ENCODE measurements around the gene SLC35G6. TPM values are rescaled to one million over a fixed set of nuclear protein-coding genes. Genes with fewer than 3 reads are reported as not detected.
"Not testable (repeated sequence)": the region's sequence is repeated elsewhere in the genome, so short reads cannot be mapped to it uniquely, and the experiment has no call there.

SLC35G6 gene
- polyA plus RNA-seq (ENCODE audit: insufficient read length in 3 of 3): under 1 TPM; 0.20 to 0.67 (median 0.52) TPM
- long read RNA-seq, donor 1: 0 reads
- long read RNA-seq, donor 2: 0 reads
- long read RNA-seq, donor 3: 0 reads
- long read RNA-seq, donor 4: 0 reads
- long read RNA-seq, donor 5: 0 reads
- long read RNA-seq, donor 6: 0 reads
- long read RNA-seq, donor 7: 0 reads
- long read RNA-seq, donor 8: 0 reads
- long read RNA-seq, donor 9: 0 reads
- long read RNA-seq, donor 10: 0 reads
- long read RNA-seq, donor 11, partial matches to known transcripts: 0 of 1 reads
- long read RNA-seq, donor 11, other reads (novel, unspliced or antisense): 0 of 1 reads
- long read RNA-seq, donor 12: 0 reads
- long read RNA-seq, donor 13: 0 reads
- long read RNA-seq, donor 14: 0 reads
- long read RNA-seq, donor 15: 0 reads
- long read RNA-seq, donor 16: 0 reads

GRCh38 chr17:7481275-7481674 lies at the start of gene SLC35G6:
Gene SLC35G6, plus strand, starts transcription at chr17:7481446. Its CDS starts 71 bp downstream, at chr17:7481517.
- DNase-seq: not testable (repeated sequence)

GRCh38 chr17:7432296-7432695 lies 49.0 kb upstream of the SLC35G6 start:
- DNase-seq: no peak

GRCh38 chr17:7435676-7436555 lies 45.3 kb upstream of the SLC35G6 start:
- no peak for DNase-seq

- DNase-seq: peak; percentile 84
These were observed 44.5 kb upstream of the SLC35G6 start for GRCh38 chr17:7436556-7437368.

DNA sequence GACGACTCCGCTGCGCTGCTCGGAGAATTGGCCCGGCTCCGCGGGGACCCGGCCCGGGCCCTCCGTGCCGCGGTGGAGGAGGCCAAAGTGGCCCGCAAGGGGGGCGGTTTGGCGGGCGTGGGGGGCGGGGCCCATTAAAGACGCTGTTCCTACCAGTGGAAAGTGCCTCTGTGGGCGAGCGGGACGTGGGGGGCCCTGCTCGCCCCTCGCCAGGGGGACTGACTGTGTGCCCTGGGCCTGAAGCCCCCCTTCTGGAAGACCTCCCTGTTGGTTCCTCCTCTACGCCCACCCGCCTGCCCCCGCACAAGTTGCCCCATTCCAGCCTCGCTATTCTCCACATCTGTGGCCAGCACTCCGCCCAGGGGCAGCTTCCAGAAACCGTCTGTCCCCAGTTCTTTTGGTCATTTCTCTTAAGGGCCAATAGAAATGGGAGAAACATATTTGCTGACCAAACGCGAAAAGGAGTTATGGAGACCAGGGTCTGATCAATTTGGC lies 43.8 kb upstream of the SLC35G6 start:
- DNase-seq: no peak

DNA sequence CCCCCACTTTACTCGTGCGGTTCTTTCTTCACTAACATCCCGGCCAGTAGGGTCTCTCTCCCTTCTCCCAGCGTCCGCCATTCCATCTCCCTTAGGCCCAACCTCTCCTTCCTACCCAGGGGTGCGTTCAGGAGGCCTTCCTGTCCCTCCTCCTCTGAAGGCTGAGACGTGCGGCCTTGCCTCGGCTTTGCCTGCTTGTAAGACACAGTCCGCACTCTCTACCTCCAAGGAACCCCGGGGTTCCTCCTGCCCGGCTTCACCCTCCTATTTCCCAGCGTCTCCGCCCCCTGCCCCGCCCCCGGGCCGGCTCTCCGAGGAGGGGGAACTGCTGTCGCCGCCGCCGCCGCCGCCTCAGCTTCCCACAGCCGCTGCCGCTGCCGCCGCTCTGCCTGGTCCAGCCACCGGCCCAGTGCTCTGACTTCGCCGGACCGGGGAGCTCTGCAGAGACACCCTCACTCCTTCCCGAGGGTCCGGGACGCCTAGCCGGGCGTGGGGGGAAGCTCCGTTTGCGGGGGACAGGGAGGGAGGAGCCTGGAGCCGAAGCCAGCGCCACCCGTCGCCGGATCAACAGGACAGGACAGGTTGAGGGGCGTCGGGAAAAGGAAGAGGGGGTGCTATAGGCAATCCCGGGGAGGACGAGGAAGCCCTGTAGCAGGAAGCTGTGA lies 43.2 kb upstream of the SLC35G6 start:
- DNase-seq: no peak

GRCh38 chr17:7438656-7439460 lies 42.4 kb upstream of the SLC35G6 start:
- DNase-seq: no peak

- no peak for DNase-seq
These were observed 41.7 kb upstream of the SLC35G6 start, which contains the start of gene FGF11 for GRCh38 chr17:7439462-7440112. Gene FGF11, plus strand, starts transcription at chr17:7439512. Its CDS starts 109 bp downstream, at chr17:7439621.

GRCh38 chr17:7440113-7440833 lies 41.0 kb upstream of the SLC35G6 start:
- DNase-seq: no peak

DNA sequence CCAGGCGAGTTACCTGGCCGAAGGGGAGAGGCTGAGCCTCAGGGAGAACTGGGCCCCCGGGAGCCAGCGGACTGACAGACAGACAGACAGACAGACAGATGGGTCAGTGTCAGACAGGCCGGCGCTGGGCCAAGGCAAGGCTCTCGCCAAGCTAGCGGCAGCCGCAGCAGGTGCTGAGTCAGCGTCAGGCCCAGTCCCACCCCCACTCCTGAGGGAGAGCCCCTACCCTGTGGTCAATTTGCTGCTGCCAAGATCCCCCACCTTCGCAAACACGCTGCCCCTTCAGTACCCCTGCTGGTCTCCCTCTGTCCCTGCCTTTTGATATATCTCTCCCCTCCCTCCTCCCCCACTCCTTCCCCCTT lies 40.4 kb upstream of the SLC35G6 start:
- DNase-seq: no peak

- DNase-seq: no peak
These were observed 40.0 kb upstream of the SLC35G6 start for GRCh38 chr17:7441266-7441665.

DNA sequence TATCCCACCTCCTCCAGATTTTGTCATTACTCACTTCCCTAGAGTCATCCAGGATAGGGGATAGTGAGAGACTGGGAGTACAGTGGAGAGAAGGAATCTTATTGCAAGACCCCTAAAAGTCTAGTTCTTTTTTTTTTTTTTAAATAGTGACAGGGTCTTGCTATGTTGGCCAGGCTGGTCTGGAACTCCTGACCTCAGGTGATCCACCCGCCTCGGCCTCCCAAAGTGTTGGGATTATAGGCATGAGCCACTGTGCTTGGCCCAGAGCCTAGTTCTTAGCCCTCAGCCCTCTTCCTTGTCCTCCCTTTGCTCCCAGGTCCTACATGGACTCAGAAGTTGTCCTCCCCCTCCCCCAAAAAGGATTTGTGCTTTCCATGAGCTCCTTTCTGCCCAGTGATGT lies 39.1 kb upstream of the SLC35G6 start:
- DNase-seq: no peak

GRCh38 chr17:7443499-7444485 lies 37.5 kb upstream of the SLC35G6 start:
- DNase-seq: no peak

GRCh38 chr17:7444682-7445618 lies 36.3 kb upstream of the SLC35G6 start, which contains the start of gene CHRNB1:
Gene CHRNB1, plus strand, starts transcription at chr17:7445061. Its CDS starts 67 bp downstream, at chr17:7445128.
- DNase-seq: no peak

GRCh38 chr17:7445619-7445968 lies 35.7 kb upstream of the SLC35G6 start:
- DNase-seq: no peak

- DNase-seq: no peak
These were observed 32.8 kb upstream of the SLC35G6 start for GRCh38 chr17:7448461-7448860.
